ENCODE data around the gene CCND1.
"Not testable (repeated sequence)": the region's sequence is repeated elsewhere in the genome, so short reads cannot be mapped to it uniquely, and the experiment has no call there.

The CCND1 gene

GRCh38 chr11:69669486-69669885 is 28.5 kb downstream of the CCND1 start:
- FAIRE-seq = no peak

- no peak for FAIRE-seq
Observed at GRCh38 chr11:69670158-69670845, 29.3 kb downstream of the CCND1 start.

- FAIRE-seq = no peak
Observed at GRCh38 chr11:69671734-69672465, 30.9 kb downstream of the CCND1 start.

GRCh38 chr11:69674267-69674885 is 33.4 kb downstream of the CCND1 start:
- no peak for FAIRE-seq

GRCh38 chr11:69674886-69675714 is 34.1 kb downstream of the CCND1 start, which contains the start of gene LTO1:
TSS of gene LTO1 (minus strand) at chr11:69675353. CDS start at chr11:69675239, 114 bp downstream.
- FAIRE-seq = no peak

GRCh38 chr11:69677749-69678148 is 36.8 kb downstream of the CCND1 start:
- no peak for FAIRE-seq

- FAIRE-seq = no peak
Observed at GRCh38 chr11:69680688-69681087, 39.7 kb downstream of the CCND1 start.

GRCh38 chr11:69682221-69682620 is 41.3 kb downstream of the CCND1 start:
- no peak for FAIRE-seq

- no peak for FAIRE-seq
Observed at GRCh38 chr11:69682681-69683326, 41.8 kb downstream of the CCND1 start.

- FAIRE-seq = no peak
Observed at GRCh38 chr11:69683764-69684333, 42.9 kb downstream of the CCND1 start.

GRCh38 chr11:69684651-69685050 is 43.7 kb downstream of the CCND1 start:
- FAIRE-seq = no peak

GRCh38 chr11:69685348-69685747 is 44.4 kb downstream of the CCND1 start:
- FAIRE-seq = no peak

GRCh38 chr11:69686452-69686851 is 45.5 kb downstream of the CCND1 start:
- FAIRE-seq = no peak

- FAIRE-seq = no peak
Observed at GRCh38 chr11:69686856-69687255, 45.9 kb downstream of the CCND1 start.

GRCh38 chr11:69687969-69688771 is 47.2 kb downstream of the CCND1 start:
- not testable (repeated sequence) for FAIRE-seq

- no peak for FAIRE-seq
Observed at GRCh38 chr11:69689484-69690319, 48.7 kb downstream of the CCND1 start.

- no peak for FAIRE-seq
Observed at GRCh38 chr11:69691463-69691862, 50.5 kb downstream of the CCND1 start.

GRCh38 chr11:69692422-69692821 is 51.5 kb downstream of the CCND1 start:
- no peak for FAIRE-seq

GRCh38 chr11:69694781-69695180 is 53.8 kb downstream of the CCND1 start:
- no peak for FAIRE-seq

GRCh38 chr11:69695581-69695980 is 54.6 kb downstream of the CCND1 start:
- no peak for FAIRE-seq
